Measurements from ENCODE around the gene CFAP68.

CFAP68 gene

GRCh38 chr11:111910676-111911562 lies 31.6 kb downstream of the CFAP68 start:
- TF ChIP-seq, protein P1, sequence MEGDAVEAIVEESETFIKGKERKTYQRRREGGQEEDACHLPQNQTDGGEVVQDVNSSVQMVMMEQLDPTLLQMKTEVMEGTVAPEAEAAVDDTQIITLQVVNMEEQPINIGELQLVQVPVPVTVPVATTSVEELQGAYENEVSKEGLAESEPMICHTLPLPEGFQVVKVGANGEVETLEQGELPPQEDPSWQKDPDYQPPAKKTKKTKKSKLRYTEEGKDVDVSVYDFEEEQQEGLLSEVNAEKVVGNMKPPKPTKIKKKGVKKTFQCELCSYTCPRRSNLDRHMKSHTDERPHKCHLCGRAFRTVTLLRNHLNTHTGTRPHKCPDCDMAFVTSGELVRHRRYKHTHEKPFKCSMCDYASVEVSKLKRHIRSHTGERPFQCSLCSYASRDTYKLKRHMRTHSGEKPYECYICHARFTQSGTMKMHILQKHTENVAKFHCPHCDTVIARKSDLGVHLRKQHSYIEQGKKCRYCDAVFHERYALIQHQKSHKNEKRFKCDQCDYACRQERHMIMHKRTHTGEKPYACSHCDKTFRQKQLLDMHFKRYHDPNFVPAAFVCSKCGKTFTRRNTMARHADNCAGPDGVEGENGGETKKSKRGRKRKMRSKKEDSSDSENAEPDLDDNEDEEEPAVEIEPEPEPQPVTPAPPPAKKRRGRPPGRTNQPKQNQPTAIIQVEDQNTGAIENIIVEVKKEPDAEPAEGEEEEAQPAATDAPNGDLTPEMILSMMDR (IDR thresholded peaks at IDR 0.05; ENCODE audit: borderline replicate concordance, insufficient read depth, low read depth, low read length), result no peak
- no peak overlapping the region for H3K4me3 ChIP-seq (ENCODE audit: low read depth, low read length)

DNA sequence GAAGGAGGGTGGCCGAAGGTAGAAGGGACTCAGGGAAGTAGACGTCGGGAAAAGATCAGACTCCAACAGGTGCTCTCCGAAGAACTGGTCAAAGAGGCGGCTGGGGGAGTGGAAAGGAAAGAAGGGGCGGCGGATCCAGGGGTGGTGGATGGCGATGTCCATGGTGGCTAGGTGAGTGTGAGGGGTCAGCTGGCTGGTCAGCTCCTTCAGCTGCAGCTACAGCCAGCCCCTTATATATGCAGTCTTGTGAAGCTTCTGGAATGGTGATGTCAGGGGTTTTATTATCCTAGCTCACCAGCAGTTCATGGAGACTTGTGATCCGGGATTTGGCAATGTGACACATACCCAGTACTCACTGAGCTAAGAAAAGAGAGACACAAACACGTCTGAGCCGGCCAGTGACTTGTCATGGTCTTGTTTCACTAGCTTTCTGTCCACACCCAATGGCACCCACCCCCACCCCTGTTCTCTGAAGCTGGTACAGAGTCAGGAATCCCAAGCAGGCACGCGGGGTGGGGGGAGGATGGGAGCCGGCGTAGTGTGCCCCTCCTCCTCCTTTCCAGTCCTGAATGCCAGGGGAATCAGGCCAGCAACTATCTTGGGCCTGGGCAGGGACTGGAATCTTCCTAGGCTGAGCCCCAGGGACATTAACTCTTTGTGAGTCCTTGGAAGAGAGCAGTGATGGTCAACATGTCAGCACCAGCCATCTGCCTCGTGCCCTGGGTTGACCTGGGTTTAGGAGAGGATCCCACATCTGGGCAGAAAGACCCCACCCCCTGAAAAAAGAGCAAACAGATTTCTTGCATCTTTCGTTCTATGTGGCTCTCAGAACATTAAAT lies 32.4 kb downstream of the CFAP68 start, which contains the start of gene CRYAB:
Gene CRYAB, minus strand, starts transcription at position 208 of the 839 bp plus-strand sequence. Its CDS starts 46 bp downstream, at position 162.
- H3K4me3 ChIP-seq (ENCODE audit: low read depth, low read length), result no peak within 1 kb of the TSS
- TF ChIP-seq, protein P1 (IDR thresholded peaks at IDR 0.05; ENCODE audit: borderline replicate concordance, insufficient read depth, low read depth, low read length), result no peak

- H3K4me3 ChIP-seq (ENCODE audit: low read depth, low read length), result no peak within 1 kb of the TSS
- TF ChIP-seq, protein P1 (IDR thresholded peaks at IDR 0.05; ENCODE audit: borderline replicate concordance, insufficient read depth, low read depth, low read length), result no peak
Observed at GRCh38 chr11:111912535-111912934, 33.2 kb downstream of the CFAP68 start, which contains the start of gene HSPB2. Gene HSPB2, plus strand, starts transcription at chr11:111912734. Its CDS starts 96 bp downstream, at chr11:111912830.

DNA sequence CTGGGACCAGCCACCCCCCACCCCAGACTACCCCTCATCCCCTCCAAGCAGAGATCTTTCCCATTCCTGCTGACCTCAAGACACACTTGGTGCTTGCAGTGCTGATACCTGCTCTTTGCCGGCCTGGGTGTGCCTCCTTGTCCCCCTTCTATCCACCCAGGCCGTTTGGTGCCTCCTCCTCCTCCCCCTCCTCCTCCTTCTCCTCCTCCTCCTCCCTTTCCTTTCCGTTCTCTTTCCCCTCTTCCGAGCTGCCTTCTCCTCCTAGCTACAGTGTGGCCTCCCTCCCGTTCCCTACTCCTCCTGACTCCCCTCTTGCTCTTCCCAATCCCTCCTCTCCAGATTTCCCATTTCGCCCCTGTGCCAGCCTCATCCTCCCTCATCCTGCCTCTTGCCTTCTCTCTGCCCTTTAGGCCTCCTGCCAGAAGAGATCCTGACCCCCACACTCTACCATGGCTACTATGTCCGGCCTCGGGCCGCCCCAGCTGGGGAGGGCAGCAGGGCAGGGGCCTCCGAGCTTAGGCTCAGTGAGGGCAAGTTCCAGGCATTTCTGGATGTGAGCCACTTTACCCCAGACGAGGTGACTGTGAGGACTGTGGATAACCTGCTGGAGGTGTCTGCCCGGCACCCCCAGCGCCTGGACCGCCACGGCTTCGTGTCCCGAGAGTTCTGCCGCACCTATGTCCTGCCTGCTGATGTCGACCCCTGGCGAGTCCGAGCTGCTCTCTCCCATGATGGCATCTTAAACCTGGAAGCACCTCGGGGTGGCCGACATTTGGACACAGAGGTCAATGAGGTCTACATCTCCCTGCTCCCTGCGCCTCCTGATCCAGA lies 33.9 kb downstream of the CFAP68 start:
- no peak overlapping the region for H3K4me3 ChIP-seq (ENCODE audit: low read depth, low read length)
- TF ChIP-seq, protein P1 (IDR thresholded peaks at IDR 0.05; ENCODE audit: borderline replicate concordance, insufficient read depth, low read depth, low read length), result no peak

GRCh38 chr11:111913997-111914396 lies 34.7 kb downstream of the CFAP68 start:
- H3K4me3 ChIP-seq (ENCODE audit: low read depth, low read length), result no peak overlapping the region
- TF ChIP-seq, protein P1 (IDR thresholded peaks at IDR 0.05; ENCODE audit: borderline replicate concordance, insufficient read depth, low read depth, low read length), result no peak

- TF ChIP-seq, protein P1 (IDR thresholded peaks at IDR 0.05; ENCODE audit: borderline replicate concordance, insufficient read depth, low read depth, low read length), result no peak
- H3K4me3 ChIP-seq (ENCODE audit: low read depth, low read length), result no peak overlapping the region
Observed at GRCh38 chr11:111916768-111917167, 37.4 kb downstream of the CFAP68 start.

Data from GM12875 (cell line).